IMR-90 (cell line): ENCODE results near the gene GPC6. TPM values are rescaled to one million over a fixed set of nuclear protein-coding genes. Genes with fewer than 3 reads are reported as not detected.

ENCODE experiments used
- ATAC-seq: fragments of 200-7000 bp; cut with Tn5 transposase; 2 replicates; pipeline ENCODE4 v1.9.1; 2020; ENCODE audit warnings: low read depth, mild to moderate bottlenecking, moderate library complexity
- BruUV-seq: library from RNA; stranded (reverse); fragments of 400-500 nt; replicated peaks from 2 replicates; lab custom pipeline; 2021; lab: Mats Ljungman, UMichigan
- CTCF ChIA-PET: fragments of 300-600 bp; formaldehyde crosslinking; extraction: SDS; loops from one replicate; lab custom pipeline; 2021; ENCODE audit warnings: antibody characterized with exemption; lab: Yijun Ruan, JAX
- POLR2A ChIA-PET: fragments of 300-600 bp; sonication (Branson Sonifier 250); formaldehyde crosslinking; loops from one replicate; lab custom pipeline; 2022; ENCODE audit warnings: antibody characterized with exemption; ENCODE audit not compliant: unreplicated experiment; lab: Charles Lee
- DNase-seq: peaks from one replicate; pipeline ENCODE4 v3.0.0; 2013
- H2AFZ ChIP-seq: replicated peaks from 2 replicates; pipeline ENCODE3; 2013; ENCODE audit warnings: low read length, mild to moderate bottlenecking; ENCODE audit not compliant: poor library complexity
- H2AK5ac ChIP-seq: 2 replicates; pipeline ENCODE4 v1.6.1; 2013; ENCODE audit warnings: low read depth, low read length, inconsistent platforms
- H2AK9ac ChIP-seq: replicated peaks from 2 replicates; pipeline ENCODE3; 2013; ENCODE audit warnings: mild to moderate bottlenecking, low read depth, low read length, moderate library complexity; ENCODE audit not compliant: poor library complexity
- H2BK120ac ChIP-seq: 2 replicates; pipeline ENCODE4 v1.6.1; 2013; ENCODE audit warnings: low read depth, low read length, inconsistent platforms
- H2BK15ac ChIP-seq: 3 replicates; pipeline ENCODE4 v1.6.1; 2013; ENCODE audit warnings: low read depth, low read length, inconsistent platforms
- H2BK20ac ChIP-seq: 2 replicates; pipeline ENCODE4 v1.6.1; 2013; ENCODE audit warnings: low read depth, mild to moderate bottlenecking, inconsistent platforms, low read length, moderate library complexity
- H2BK5ac ChIP-seq: 2 replicates; pipeline ENCODE4 v1.6.1; 2013; ENCODE audit warnings: mild to moderate bottlenecking, low read depth, low read length, inconsistent platforms; ENCODE audit not compliant: poor library complexity, severe bottlenecking
- H3K14ac ChIP-seq: replicated peaks from 2 replicates; pipeline ENCODE4 v1.6.1; 2013; ENCODE audit warnings: low read depth, low read length, inconsistent platforms
- H3K18ac ChIP-seq: 2 replicates; pipeline ENCODE4 v1.6.1; 2013; ENCODE audit warnings: low read depth, low read length, control low read depth
- H3K23ac ChIP-seq: 2 replicates; pipeline ENCODE4 v1.6.1; 2013; ENCODE audit warnings: low read depth, low read length, inconsistent platforms
- H3K27ac ChIP-seq: 2 replicates; pipeline ENCODE4 v1.5.1; 2013; ENCODE audit warnings: mild to moderate bottlenecking, control low read depth, low read length; ENCODE audit not compliant: insufficient read depth
- H3K27me3 ChIP-seq: 2 replicates; pipeline ENCODE4 v1.6.1; 2013; ENCODE audit warnings: low read length; ENCODE audit not compliant: control insufficient read depth, insufficient read depth
- H3K36me3 ChIP-seq: 2 replicates; pipeline ENCODE4 v1.6.1; 2013; ENCODE audit warnings: low read length, mixed read lengths; ENCODE audit not compliant: control insufficient read depth, insufficient read depth
- H3K4ac ChIP-seq: 2 replicates; pipeline ENCODE4 v1.6.1; 2013; ENCODE audit warnings: low read depth, low read length, inconsistent platforms
- H3K4me1 ChIP-seq: 2 replicates; pipeline ENCODE4 v1.6.1; 2013; ENCODE audit warnings: low read length, mixed read lengths; ENCODE audit not compliant: control insufficient read depth, insufficient read depth
- H3K4me2 ChIP-seq: 2 replicates; pipeline ENCODE4 v1.6.1; 2013; ENCODE audit warnings: low read depth, mild to moderate bottlenecking, control low read depth, low read length, moderate library complexity
- H3K4me3 ChIP-seq: 2 replicates; pipeline ENCODE4 v1.5.1; 2013; ENCODE audit warnings: low read depth, mild to moderate bottlenecking, control low read depth, low read length, moderate library complexity; ENCODE audit not compliant: insufficient read depth
- H3K56ac ChIP-seq: 2 replicates; pipeline ENCODE4 v1.6.1; 2013; ENCODE audit warnings: low read length, inconsistent platforms; ENCODE audit not compliant: insufficient read depth; ENCODE audit errors: extremely low read depth
- H3K79me1 ChIP-seq, 2 experiments: 2 replicates each; pipeline ENCODE4 v1.6.1; 2013; ENCODE audit warnings: low read length in 2 of 2, inconsistent platforms in 1 of 2, low read depth in 1 of 2
- H3K9ac ChIP-seq: 2 replicates; pipeline ENCODE4 v1.6.1; 2013; ENCODE audit warnings: low read depth, low read length, control low read depth
- H3K9me1 ChIP-seq: 2 replicates; pipeline ENCODE4 v1.6.1; 2013; ENCODE audit warnings: low read length, inconsistent platforms; ENCODE audit not compliant: insufficient read depth
- H3K9me3 ChIP-seq: 2 replicates; pipeline ENCODE4 v1.6.1; 2013; ENCODE audit warnings: low read length; ENCODE audit not compliant: control insufficient read depth, insufficient read depth
- H4K20me1 ChIP-seq: 2 replicates; pipeline ENCODE4 v1.6.1; 2013; ENCODE audit warnings: low read length, inconsistent platforms; ENCODE audit not compliant: insufficient read depth
- H4K5ac ChIP-seq: 2 replicates; pipeline ENCODE4 v1.6.1; 2013; ENCODE audit warnings: mild to moderate bottlenecking, low read depth, low read length, control low read depth
- H4K8ac ChIP-seq, 2 experiments: 2 replicates each; pipeline ENCODE4 v1.6.1; 2013; ENCODE audit warnings: low read depth in 2 of 2, low read length in 2 of 2, control low read depth in 1 of 2, inconsistent platforms in 1 of 2
- H4K91ac ChIP-seq: 2 replicates; pipeline ENCODE4 v1.6.1; 2013; ENCODE audit warnings: low read depth, low read length, inconsistent platforms; ENCODE audit not compliant: insufficient read depth
- BHLHE40 ChIP-seq: fragments of 150-350 bp; IDR thresholded peaks from 2 replicates; pipeline ENCODE4 v1.6.1; 2016; ENCODE audit warnings: mild to moderate bottlenecking, low read depth, low read length
- CHD1 ChIP-seq: IDR thresholded peaks from 2 replicates; pipeline ENCODE4 v1.6.1; 2012; ENCODE audit warnings: low read depth, low read length, improper control_type of control experiment
- FOS ChIP-seq: fragments of 150-350 bp; IDR thresholded peaks from 2 replicates; pipeline ENCODE4 v1.6.1; 2016; ENCODE audit warnings: low read depth, low read length
- MAZ ChIP-seq: IDR thresholded peaks from 2 replicates; pipeline ENCODE4 v1.6.1; 2012; ENCODE audit warnings: low read depth, mild to moderate bottlenecking, low read length, improper control_type of control experiment, moderate library complexity, borderline replicate concordance
- MXI1 ChIP-seq: IDR thresholded peaks from 2 replicates; pipeline ENCODE4 v1.6.1; 2012; ENCODE audit warnings: low read depth, mild to moderate bottlenecking, low read length, moderate library complexity, borderline replicate concordance
- NFE2L2 ChIP-seq: fragments of 150-350 bp; IDR thresholded peaks from 2 replicates; pipeline ENCODE4 v1.6.1; 2016; ENCODE audit warnings: low read depth, mild to moderate bottlenecking, low read length
- POLR2A ChIP-seq: IDR thresholded peaks from 2 replicates; pipeline ENCODE4 v1.6.1; 2012; ENCODE audit warnings: mild to moderate bottlenecking, low read depth, low read length
- RCOR1 ChIP-seq: IDR thresholded peaks from 2 replicates; pipeline ENCODE4 v1.6.1; 2012; ENCODE audit warnings: mild to moderate bottlenecking, low read length, improper control_type of control experiment; ENCODE audit not compliant: insufficient replicate concordance
- SMC3 ChIP-seq: fragments of 150-350 bp; IDR thresholded peaks from 2 replicates; pipeline ENCODE4 v1.6.1; 2016; ENCODE audit warnings: low read depth, mild to moderate bottlenecking, antibody characterized with exemption, low read length, moderate library complexity
- WGBS, 2 experiments: methylation state at CpG; one replicate each; pipeline versions ENCODE4 v1.1.5 to v1.1.7; 2013; ENCODE audit warnings: missing lambda C conversion rate in 2 of 2; ENCODE audit not compliant: insufficient read length in 1 of 2; ENCODE audit errors: extremely low coverage in 2 of 2; 5-methylcytosine and 5-hydroxymethylcytosine counted together
- dilution Hi-C: fragments of 300-500 bp; cut with HindIII; formaldehyde crosslinking; loops from one replicate; pipeline ENCODE4 v1.14.3; 2018; ENCODE audit warnings: low sequenced_read_pairs; ENCODE audit not compliant: unreplicated experiment
- in situ Hi-C: fragments of 300-500 bp; cut with MboI; formaldehyde crosslinking; loops from 3 replicates; pipeline ENCODE4 v1.14.3; 2019; ENCODE audit warnings: low sequenced_read_pairs, inconsistent platforms, mixed read lengths
- intact Hi-C: fragments of 100-400 bp; cut with micrococcal nuclease; formaldehyde crosslinking; loops from 2 replicates; pipeline ENCODE4 v1.10.0; 2022
- polyA plus RNA-seq, 3 experiments: library from polyadenylated mRNA; depleted of rRNA; stranded (reverse); fragments of >200 nt; gene quantifications; 2 replicates each; pipeline ENCODE4 v1.2.3, GENCODE V29; 2012; ENCODE audit warnings: low replicate concordance in 1 of 3
- total RNA-seq: library from RNA; depleted of rRNA; stranded (reverse); fragments of >200 nt; gene quantifications from 2 replicates; pipeline ENCODE4 v1.2.3, GENCODE V29; 2012
- TF ChIP-seq, protein P1 (sequence below): fragments of 150-350 bp; IDR thresholded peaks from 2 replicates; pipeline ENCODE4 v1.6.1; 2017; ENCODE audit warnings: mild to moderate bottlenecking, antibody characterized with exemption, low read length, low read depth
- TF ChIP-seq, protein P2 (sequence below): conservative IDR thresholded peaks from 2 replicates; pipeline ENCODE4 v1.5.1; 2012; ENCODE audit warnings: mild to moderate bottlenecking, low read depth, low read length, improper control_type of control experiment
- TF ChIP-seq, protein P3 (sequence below): fragments of 150-350 bp; IDR thresholded peaks from 2 replicates; pipeline ENCODE4 v1.6.1; 2016; ENCODE audit warnings: low read depth, mild to moderate bottlenecking, low read length, moderate library complexity, borderline replicate concordance

Gene GPC6
- total and polyA plus RNA-seq, 2 of the 4 experiments (the other 2 are of a cell fraction): 14.9 to 39.4 TPM

DNA sequence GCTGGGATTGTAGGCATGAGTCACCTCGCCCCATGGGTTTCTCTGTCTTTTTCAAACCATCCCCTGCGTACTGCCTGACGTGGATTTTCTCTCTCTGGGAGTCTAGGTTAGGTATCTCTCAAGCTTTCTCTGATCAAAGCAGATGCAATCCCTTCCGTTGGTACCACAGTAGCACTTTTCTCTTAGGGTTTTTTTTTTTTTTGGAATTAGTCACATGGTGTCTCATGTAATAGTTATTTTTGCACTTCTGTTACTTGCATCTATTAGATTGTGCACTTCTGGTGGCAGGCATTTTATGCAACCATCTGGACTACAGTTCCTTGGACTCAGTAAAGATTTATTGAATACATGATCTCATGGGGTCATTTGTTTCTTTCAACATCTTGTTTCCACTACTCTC lies 72.1 kb downstream of the GPC6 start:
- dilution Hi-C loops: no loop called here
- H2BK20ac ChIP-seq: no peak overlapping the region
- H3K23ac ChIP-seq: no peak overlapping the region
- no peak overlapping the region for H4K91ac ChIP-seq
- no peak overlapping the region for H2BK5ac ChIP-seq
- H3K27ac ChIP-seq: no peak overlapping the region
- H3K14ac ChIP-seq: no peak overlapping the region
- WGBS, 2 experiments: no CpG with 5 or more reads among the region's 4 CpGs
- H4K5ac ChIP-seq: no peak overlapping the region
- no peaks in the 10 kb centered on the region for H4K20me1 ChIP-seq
- no peaks in the 10 kb centered on the region for H3K4me1 ChIP-seq
- H3K27me3 ChIP-seq: no peaks in the 10 kb centered on the region
- H2BK15ac ChIP-seq: no peak overlapping the region
- no TSS peak for BruUV-seq
- H3K36me3 ChIP-seq: no peaks in the 10 kb centered on the region
- no peak overlapping the region for H2BK120ac ChIP-seq
- ATAC-seq (no peak), DNase-seq (peak; percentile 45)
- ChIA-PET CTCF (no interaction called here), POLR2A (no interaction called here)
- H2AK9ac ChIP-seq: no peak overlapping the region
- H4K8ac ChIP-seq: no peak overlapping the region
- no peak overlapping the region for H2AFZ ChIP-seq
- H3K4me3 ChIP-seq: no peak overlapping the region
- no peak overlapping the region for H3K18ac ChIP-seq
- no peak overlapping the region for H3K56ac ChIP-seq
- H3K9me3 ChIP-seq: no peaks in the 10 kb centered on the region
- intact Hi-C loops: no loop called here
- no peak for TF ChIP-seq SMC3
- TF ChIP-seq BHLHE40: no peak
- no peak for TF ChIP-seq RCOR1
- TF ChIP-seq FOS: no peak
- no peak for TF ChIP-seq MAZ
- TF ChIP-seq, protein P1, sequence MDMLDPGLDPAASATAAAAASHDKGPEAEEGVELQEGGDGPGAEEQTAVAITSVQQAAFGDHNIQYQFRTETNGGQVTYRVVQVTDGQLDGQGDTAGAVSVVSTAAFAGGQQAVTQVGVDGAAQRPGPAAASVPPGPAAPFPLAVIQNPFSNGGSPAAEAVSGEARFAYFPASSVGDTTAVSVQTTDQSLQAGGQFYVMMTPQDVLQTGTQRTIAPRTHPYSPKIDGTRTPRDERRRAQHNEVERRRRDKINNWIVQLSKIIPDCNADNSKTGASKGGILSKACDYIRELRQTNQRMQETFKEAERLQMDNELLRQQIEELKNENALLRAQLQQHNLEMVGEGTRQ: no peak
- TF ChIP-seq, protein P2, sequence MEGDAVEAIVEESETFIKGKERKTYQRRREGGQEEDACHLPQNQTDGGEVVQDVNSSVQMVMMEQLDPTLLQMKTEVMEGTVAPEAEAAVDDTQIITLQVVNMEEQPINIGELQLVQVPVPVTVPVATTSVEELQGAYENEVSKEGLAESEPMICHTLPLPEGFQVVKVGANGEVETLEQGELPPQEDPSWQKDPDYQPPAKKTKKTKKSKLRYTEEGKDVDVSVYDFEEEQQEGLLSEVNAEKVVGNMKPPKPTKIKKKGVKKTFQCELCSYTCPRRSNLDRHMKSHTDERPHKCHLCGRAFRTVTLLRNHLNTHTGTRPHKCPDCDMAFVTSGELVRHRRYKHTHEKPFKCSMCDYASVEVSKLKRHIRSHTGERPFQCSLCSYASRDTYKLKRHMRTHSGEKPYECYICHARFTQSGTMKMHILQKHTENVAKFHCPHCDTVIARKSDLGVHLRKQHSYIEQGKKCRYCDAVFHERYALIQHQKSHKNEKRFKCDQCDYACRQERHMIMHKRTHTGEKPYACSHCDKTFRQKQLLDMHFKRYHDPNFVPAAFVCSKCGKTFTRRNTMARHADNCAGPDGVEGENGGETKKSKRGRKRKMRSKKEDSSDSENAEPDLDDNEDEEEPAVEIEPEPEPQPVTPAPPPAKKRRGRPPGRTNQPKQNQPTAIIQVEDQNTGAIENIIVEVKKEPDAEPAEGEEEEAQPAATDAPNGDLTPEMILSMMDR: no peak
- no peak for TF ChIP-seq POLR2A
- TF ChIP-seq CHD1: no peak
- TF ChIP-seq NFE2L2: no peak
- TF ChIP-seq, protein P3, sequence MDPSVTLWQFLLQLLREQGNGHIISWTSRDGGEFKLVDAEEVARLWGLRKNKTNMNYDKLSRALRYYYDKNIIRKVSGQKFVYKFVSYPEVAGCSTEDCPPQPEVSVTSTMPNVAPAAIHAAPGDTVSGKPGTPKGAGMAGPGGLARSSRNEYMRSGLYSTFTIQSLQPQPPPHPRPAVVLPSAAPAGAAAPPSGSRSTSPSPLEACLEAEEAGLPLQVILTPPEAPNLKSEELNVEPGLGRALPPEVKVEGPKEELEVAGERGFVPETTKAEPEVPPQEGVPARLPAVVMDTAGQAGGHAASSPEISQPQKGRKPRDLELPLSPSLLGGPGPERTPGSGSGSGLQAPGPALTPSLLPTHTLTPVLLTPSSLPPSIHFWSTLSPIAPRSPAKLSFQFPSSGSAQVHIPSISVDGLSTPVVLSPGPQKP: no peak
- no peak for TF ChIP-seq MXI1
- no peak overlapping the region for H3K4me2 ChIP-seq
- peaks cover 2% of the 10 kb centered on the region; the same call in 1 of the 2 replicates for H3K9me1 ChIP-seq
- H3K4ac ChIP-seq: no peak overlapping the region
- H3K9ac ChIP-seq: no peak overlapping the region
- H3K79me1 ChIP-seq: no peaks in the 10 kb centered on the region; a peak in 2 of 4 replicates
- no peak overlapping the region for H2AK5ac ChIP-seq
- in situ Hi-C loops: no loop called here
